Breast epithelium (tissue), 3 donors: ENCODE data around the gene ITGB2.

Experiments
- POLR2A ChIP-seq: fragments of 450-650 bp; IDR thresholded peaks from one replicate; pipeline ENCODE4 v1.6.1; 2016; ENCODE audit warnings: antibody characterized with exemption, mild to moderate bottlenecking, moderate library complexity
- POLR2AphosphoS5 ChIP-seq, 3 donors: sonication (generic); formaldehyde crosslinking; IDR thresholded peaks; one replicate each; pipeline ENCODE4 v1.6.1; 2017; ENCODE audit warnings: antibody characterized with exemption in 3 of 3
- TF ChIP-seq, protein P1 (sequence below), 3 donors: fragments of 450-650 bp; IDR thresholded peaks; one replicate each; pipeline ENCODE4 v1.5.1; 2016 to 2017; ENCODE audit warnings: antibody characterized with exemption in 3 of 3, mild to moderate bottlenecking in 3 of 3, moderate library complexity in 3 of 3

GRCh38 chr21:44924606-44925377 is 4.1 kb upstream of the ITGB2 start:
- TF ChIP-seq, protein P1, sequence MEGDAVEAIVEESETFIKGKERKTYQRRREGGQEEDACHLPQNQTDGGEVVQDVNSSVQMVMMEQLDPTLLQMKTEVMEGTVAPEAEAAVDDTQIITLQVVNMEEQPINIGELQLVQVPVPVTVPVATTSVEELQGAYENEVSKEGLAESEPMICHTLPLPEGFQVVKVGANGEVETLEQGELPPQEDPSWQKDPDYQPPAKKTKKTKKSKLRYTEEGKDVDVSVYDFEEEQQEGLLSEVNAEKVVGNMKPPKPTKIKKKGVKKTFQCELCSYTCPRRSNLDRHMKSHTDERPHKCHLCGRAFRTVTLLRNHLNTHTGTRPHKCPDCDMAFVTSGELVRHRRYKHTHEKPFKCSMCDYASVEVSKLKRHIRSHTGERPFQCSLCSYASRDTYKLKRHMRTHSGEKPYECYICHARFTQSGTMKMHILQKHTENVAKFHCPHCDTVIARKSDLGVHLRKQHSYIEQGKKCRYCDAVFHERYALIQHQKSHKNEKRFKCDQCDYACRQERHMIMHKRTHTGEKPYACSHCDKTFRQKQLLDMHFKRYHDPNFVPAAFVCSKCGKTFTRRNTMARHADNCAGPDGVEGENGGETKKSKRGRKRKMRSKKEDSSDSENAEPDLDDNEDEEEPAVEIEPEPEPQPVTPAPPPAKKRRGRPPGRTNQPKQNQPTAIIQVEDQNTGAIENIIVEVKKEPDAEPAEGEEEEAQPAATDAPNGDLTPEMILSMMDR (IDR thresholded peaks at IDR 0.05) = no peak
- TF ChIP-seq POLR2A (no peak), POLR2AphosphoS5 (IDR thresholded peaks at IDR 0.05) (peak in 1 of 3 donors; percentile 11)
